KOPT-K1 (cell line): Measurements from ENCODE around the gene SYNDIG1L.
"Not testable (repeated sequence)": the region's sequence is repeated elsewhere in the genome, so short reads cannot be mapped to it uniquely, and the experiment has no call there.

Source experiments
- H3K27ac ChIP-seq: fragments of 200-600 bp; sonication (generic); 2 replicates; pipeline ENCODE4 v1.5.1; 2016; ENCODE audit warnings: antibody characterized with exemption, mild to moderate bottlenecking, low read depth, low read length; ENCODE audit not compliant: poor library complexity, severe bottlenecking
- H3K36me3 ChIP-seq: fragments of 200-600 bp; sonication (generic); 2 replicates; pipeline ENCODE4 v1.5.1; 2017; ENCODE audit warnings: antibody characterized with exemption, mild to moderate bottlenecking, low read length, moderate library complexity; ENCODE audit not compliant: insufficient read depth
- H3K9me3 ChIP-seq: fragments of 200-600 bp; sonication (generic); 2 replicates; pipeline ENCODE4 v1.5.1; 2017; ENCODE audit warnings: antibody characterized with exemption, low read length, mild to moderate bottlenecking; ENCODE audit not compliant: insufficient read depth, poor library complexity, severe bottlenecking

Gene SYNDIG1L

GRCh38 chr14:74401504-74402241 is 24.3 kb downstream of the SYNDIG1L start:
- Histone ChIP-seq H3K9me3 (no peaks in the 10 kb centered on the region), H3K36me3 (no peaks in the 10 kb centered on the region), H3K27ac (no peak overlapping the region)

GRCh38 chr14:74400919-74401503 is 25.0 kb downstream of the SYNDIG1L start:
- Histone ChIP-seq H3K9me3 (no peaks in the 10 kb centered on the region), H3K36me3 (no peaks in the 10 kb centered on the region), H3K27ac (no peak overlapping the region)

- no peaks in the 10 kb centered on the region for H3K9me3 ChIP-seq
- H3K36me3 ChIP-seq, result no peaks in the 10 kb centered on the region
- H3K27ac ChIP-seq, result no peak overlapping the region
Observed at GRCh38 chr14:74400031-74400685, 25.9 kb downstream of the SYNDIG1L start.

- H3K27ac ChIP-seq, result no peak overlapping the region
- H3K9me3 ChIP-seq, result no peaks in the 10 kb centered on the region
- no peaks in the 10 kb centered on the region for H3K36me3 ChIP-seq
Observed at GRCh38 chr14:74395094-74395493, 30.9 kb downstream of the SYNDIG1L start.

GRCh38 chr14:74394549-74394948 is 31.5 kb downstream of the SYNDIG1L start:
- Histone ChIP-seq H3K36me3 (no peaks in the 10 kb centered on the region), H3K27ac (no peak overlapping the region), H3K9me3 (no peaks in the 10 kb centered on the region)

GRCh38 chr14:74392616-74393570 is 33.1 kb downstream of the SYNDIG1L start:
- Histone ChIP-seq H3K27ac (no peak overlapping the region), H3K9me3 (no peaks in the 10 kb centered on the region), H3K36me3 (no peaks in the 10 kb centered on the region)

- Histone ChIP-seq H3K36me3 (no peaks in the 10 kb centered on the region), H3K27ac (no peak overlapping the region), H3K9me3 (no peaks in the 10 kb centered on the region)
Observed at GRCh38 chr14:74391479-74391878, 34.5 kb downstream of the SYNDIG1L start.

GRCh38 chr14:74390505-74390904 is 35.5 kb downstream of the SYNDIG1L start:
- not testable (repeated sequence) for H3K9me3 ChIP-seq, H3K27ac ChIP-seq, H3K36me3 ChIP-seq

GRCh38 chr14:74389980-74390379 is 36.0 kb downstream of the SYNDIG1L start:
- no peaks in the 10 kb centered on the region for H3K36me3 ChIP-seq

GRCh38 chr14:74382231-74382630 is 43.8 kb downstream of the SYNDIG1L start:
- Histone ChIP-seq H3K27ac (no peak overlapping the region), H3K36me3 (no peaks in the 10 kb centered on the region)

More at GRCh38 chr14:74389980-74390379, 36.0 kb downstream of the SYNDIG1L start:
- no peak overlapping the region for H3K27ac ChIP-seq
- no peaks in the 10 kb centered on the region for H3K9me3 ChIP-seq

GRCh38 chr14:74381571-74381970 is 44.4 kb downstream of the SYNDIG1L start:
- not testable (repeated sequence) for H3K9me3 ChIP-seq, H3K36me3 ChIP-seq, H3K27ac ChIP-seq

More at GRCh38 chr14:74382231-74382630, 43.8 kb downstream of the SYNDIG1L start:
- no peaks in the 10 kb centered on the region for H3K9me3 ChIP-seq

GRCh38 chr14:74380845-74381244 is 45.2 kb downstream of the SYNDIG1L start:
- H3K36me3 ChIP-seq, result no peaks in the 10 kb centered on the region
- no peaks in the 10 kb centered on the region for H3K9me3 ChIP-seq
- H3K27ac ChIP-seq, result no peak overlapping the region

GRCh38 chr14:74380172-74380571 is 45.8 kb downstream of the SYNDIG1L start:
- Histone ChIP-seq H3K9me3 (no peaks in the 10 kb centered on the region), H3K27ac (no peak overlapping the region), H3K36me3 (no peaks in the 10 kb centered on the region)

- H3K27ac ChIP-seq, result no peak overlapping the region
- H3K36me3 ChIP-seq, result no peaks in the 10 kb centered on the region
- no peaks in the 10 kb centered on the region for H3K9me3 ChIP-seq
Observed at GRCh38 chr14:74377976-74378690, 47.9 kb downstream of the SYNDIG1L start.
